Panc1 (cell line): ENCODE data around the gene UBQLN4.

Source experiments
- POLR2AphosphoS5 ChIP-seq: IDR thresholded peaks from 2 replicates; pipeline ENCODE4 v1.6.1; 2012; ENCODE audit warnings: mild to moderate bottlenecking, low read depth, low read length, moderate library complexity
- SIN3A ChIP-seq: IDR thresholded peaks from 2 replicates; pipeline ENCODE4 v1.6.1; 2012; ENCODE audit warnings: low read depth, mild to moderate bottlenecking, low read length, moderate library complexity, borderline replicate concordance; ENCODE audit not compliant: insufficient read depth

- no peak for TF ChIP-seq POLR2AphosphoS5
- TF ChIP-seq SIN3A = no peak
These were observed 27.8 kb upstream of the UBQLN4 start for GRCh38 chr1:156081180-156081916.
